CD14-positive monocyte (primary cell): Measurements from ENCODE around the gene RGL1. TPM values are rescaled to one million over a fixed set of nuclear protein-coding genes. Genes with fewer than 3 reads are reported as not detected.

Source experiments
- DNase-seq, 3 donors: peaks; one replicate each; pipeline ENCODE4 v3.0.0-alpha.2; 2011 to 2022
- H2AFZ ChIP-seq: 2 replicates; pipeline ENCODE4 v1.6.0; 2012; ENCODE audit warnings: mild to moderate bottlenecking, low read depth, low read length, inconsistent platforms; ENCODE audit not compliant: insufficient read depth, poor library complexity, severe bottlenecking
- H3K27ac ChIP-seq, 2 donors: 1 replicate in 1 of 2; 2 replicates in 1 of 2; pipeline ENCODE4 v1.5.1; 2012 to 2013; ENCODE audit warnings: low read length in 2 of 2, control low read depth in 1 of 2, inconsistent platforms in 1 of 2, low read depth in 1 of 2, mild to moderate bottlenecking in 1 of 2
- H3K27me3 ChIP-seq, 2 donors: one replicate each; pipeline versions ENCODE4 v1.6.0 to v1.6.1; 2011 to 2013; ENCODE audit warnings: low read length in 2 of 2; ENCODE audit not compliant: control insufficient read depth in 2 of 2, insufficient read depth in 2 of 2
- H3K36me3 ChIP-seq, 2 donors: replicated peaks in 1 of 2; 1 replicate in 1 of 2; 2 replicates in 1 of 2; pipeline versions ENCODE4 v1.5.1 to v1.6.1; 2012 to 2013; ENCODE audit warnings: low read length in 2 of 2, control low read depth in 1 of 2, inconsistent platforms in 1 of 2, mild to moderate bottlenecking in 1 of 2; ENCODE audit not compliant: insufficient read depth in 2 of 2, control insufficient read depth in 1 of 2
- H3K4me1 ChIP-seq, 2 donors: 1 replicate in 1 of 2; 2 replicates in 1 of 2; pipeline versions ENCODE4 v1.5.1 to v1.6.1; 2012 to 2013; ENCODE audit warnings: low read length in 2 of 2, control low read depth in 1 of 2, inconsistent platforms in 1 of 2, mild to moderate bottlenecking in 1 of 2, moderate library complexity in 1 of 2; ENCODE audit not compliant: insufficient read depth in 2 of 2, control insufficient read depth in 1 of 2
- H3K4me2 ChIP-seq: replicated peaks from 2 replicates; pipeline ENCODE3; 2012; ENCODE audit warnings: low read length, moderate library complexity, mild to moderate bottlenecking; ENCODE audit not compliant: poor library complexity, severe bottlenecking; ENCODE audit errors: extremely low read depth
- H3K4me3 ChIP-seq, 3 experiments: fragments of 200-600 bp in 1 of 3; sonication (generic) in 1 of 3; replicated peaks in 1 of 3; 1 replicate in 2 of 3; 2 replicates in 1 of 3; pipeline ENCODE4 v1.5.1; 2011 to 2013; ENCODE audit warnings: low read length in 3 of 3, mild to moderate bottlenecking in 3 of 3, control low read depth in 2 of 3, low read depth in 2 of 3, inconsistent platforms in 1 of 3, moderate library complexity in 1 of 3
- H3K79me2 ChIP-seq: 2 replicates; pipeline ENCODE4 v1.6.0; 2012; ENCODE audit warnings: mild to moderate bottlenecking, control low read depth, inconsistent platforms, low read length, moderate library complexity; ENCODE audit not compliant: insufficient read depth
- H3K9ac ChIP-seq: 2 replicates; pipeline ENCODE4 v1.6.0; 2017; ENCODE audit warnings: low read length, mild to moderate bottlenecking; ENCODE audit not compliant: insufficient read depth, poor library complexity, severe bottlenecking
- H3K9me3 ChIP-seq, 2 donors: replicated peaks in 1 of 2; 1 replicate in 1 of 2; 2 replicates in 1 of 2; pipeline versions ENCODE4 v1.5.1 to v1.6.1; 2012 to 2013; ENCODE audit warnings: low read length in 2 of 2, control low read depth in 1 of 2; ENCODE audit not compliant: control insufficient read depth in 1 of 2, insufficient read depth in 1 of 2
- H4K20me1 ChIP-seq: 2 replicates; pipeline ENCODE4 v1.6.0; 2012; ENCODE audit warnings: mild to moderate bottlenecking, low read length, control low read depth, moderate library complexity; ENCODE audit not compliant: insufficient read depth
- H3K27ac Mint-ChIP-seq, 7 donors: one replicate each; pipeline ENCODE4 v1.8.0; 2020; ENCODE audit warnings: mild to moderate bottlenecking in 7 of 7, mixed read lengths in 7 of 7, moderate library complexity in 6 of 7, inconsistent platforms in 2 of 7
- H3K27me3 Mint-ChIP-seq, 3 donors: one replicate each; pipeline ENCODE4 v1.8.0; 2021 to 2022; ENCODE audit warnings: low read depth in 3 of 3, mild to moderate bottlenecking in 3 of 3, mixed read lengths in 3 of 3, moderate library complexity in 3 of 3, inconsistent platforms in 1 of 3
- H3K36me3 Mint-ChIP-seq, 2 donors: one replicate each; pipeline ENCODE4 v1.8.0; 2020; ENCODE audit warnings: mixed read lengths in 2 of 2, inconsistent platforms in 1 of 2, mild to moderate bottlenecking in 1 of 2
- H3K4me1 Mint-ChIP-seq: one replicate; pipeline ENCODE4 v1.8.0; 2020; ENCODE audit warnings: mild to moderate bottlenecking, mixed read lengths
- H3K4me3 Mint-ChIP-seq, 2 donors: one replicate each; pipeline ENCODE4 v1.8.0; 2020; ENCODE audit warnings: mild to moderate bottlenecking in 2 of 2, mixed read lengths in 2 of 2, moderate library complexity in 1 of 2
- H3K9me3 Mint-ChIP-seq, 7 donors: one replicate each; pipeline ENCODE4 v1.8.0; 2020 to 2022; ENCODE audit warnings: mixed read lengths in 7 of 7, mild to moderate bottlenecking in 6 of 7, moderate library complexity in 6 of 7, inconsistent platforms in 2 of 7
- CTCF ChIP-seq: fragments of 200-600 bp; IDR thresholded peaks from one replicate; pipeline ENCODE4 v1.8.0; 2022; ENCODE audit warnings: antibody characterized with exemption, mild to moderate bottlenecking
- WGBS: methylation state at CpG from one replicate; pipeline ENCODE4 v1.1.5; 2013; ENCODE audit warnings: missing lambda C conversion rate; ENCODE audit not compliant: insufficient coverage; 5-methylcytosine and 5-hydroxymethylcytosine counted together
- intact Hi-C, 2 donors: fragments of 100-400 bp; cut with micrococcal nuclease; formaldehyde crosslinking; loops; one replicate each; pipeline versions ENCODE4 v1.15.0 to v1.15.1; 2023
- polyA plus RNA-seq, 3 donors: library from polyadenylated mRNA; depleted of rRNA in 1 of 3; unstranded in 2 of 3; stranded (reverse) in 1 of 3; fragments of 300-500 nt in 2 of 3; fragments of >200 nt in 1 of 3; fragmentation: Illumina TruSeq in 2 of 3; gene quantifications; 1 replicate in 2 of 3; 2 replicates in 1 of 3; pipeline ENCODE4 v1.2.3, GENCODE V29; 2012 to 2021

RGL1 gene
- polyA plus RNA-seq, 3 donors, result 1.2 to 3.3 (median 2.0) TPM

GRCh38 chr1:183942933-183943693 is 138.2 kb downstream of the RGL1 start:
- intact Hi-C loops, result no loop called here
- Histone ChIP-seq H3K9ac (no peak overlapping the region), H3K4me1 (no peaks in the 10 kb centered on the region), H3K27me3 (no peaks in the 10 kb centered on the region), H3K9me3 (no peaks in the 10 kb centered on the region), H4K20me1 (no peaks in the 10 kb centered on the region), H3K4me3 (no peak overlapping the region), H2AFZ (no peak overlapping the region), H3K27ac (no peak overlapping the region), H3K36me3 (no peaks in the 10 kb centered on the region), H3K79me2 (no peaks in the 10 kb centered on the region), H3K4me2 (no peak overlapping the region)
- Mint-ChIP-seq H3K4me3 (no peak overlapping the region), H3K4me1 (peaks cover 5% of the 10 kb centered on the region), H3K27me3 (peaks cover 0 to 3% (median 1%) of the 10 kb centered on the region in 3 donors), H3K27ac (peak overlapping the region in 2 of 7 donors; percentile 11 to 37), H3K9me3 (peaks cover 0 to 4% (median 0%) of the 10 kb centered on the region in 7 donors), H3K36me3 (no peaks in the 10 kb centered on the region)
- 65% methylated on average over 2 of the region's 5 CpGs for WGBS
- no peak for DNase-seq
- no peak for TF ChIP-seq CTCF

GRCh38 chr1:183945428-183946319 is 140.8 kb downstream of the RGL1 start:
- no peaks in the 10 kb centered on the region for H3K27me3 ChIP-seq
- WGBS, result no CpG with 5 or more reads among the region's 4 CpGs
- H3K4me1 ChIP-seq, result no peaks in the 10 kb centered on the region
- no peak for DNase-seq
- H4K20me1 ChIP-seq, result no peaks in the 10 kb centered on the region
- no peaks in the 10 kb centered on the region for H3K9me3 ChIP-seq
- Mint-ChIP-seq H3K27ac (no peak overlapping the region), H3K4me3 (no peak overlapping the region), H3K36me3 (no peaks in the 10 kb centered on the region), H3K9me3 (peaks cover 0 to 4% (median 0%) of the 10 kb centered on the region in 7 donors), H3K4me1 (peaks cover 5% of the 10 kb centered on the region), H3K27me3 (peaks cover 0 to 3% (median 0%) of the 10 kb centered on the region in 3 donors)
- H3K4me3 ChIP-seq, result no peak overlapping the region
- no peaks in the 10 kb centered on the region for H3K79me2 ChIP-seq
- intact Hi-C loops, result no loop called here
- no peak overlapping the region for H2AFZ ChIP-seq
- no peak for TF ChIP-seq CTCF
- no peaks in the 10 kb centered on the region for H3K36me3 ChIP-seq
- H3K9ac ChIP-seq, result no peak overlapping the region
- no peak overlapping the region for H3K4me2 ChIP-seq
- no peak overlapping the region for H3K27ac ChIP-seq
